HCT116 (cell line): Measurements from ENCODE around the gene G6PC3. TPM values are rescaled to one million over a fixed set of nuclear protein-coding genes. Genes with fewer than 3 reads are reported as not detected.
A peak's percentile ranks its signal among the peaks of the same experiment; 100 is the strongest.

ENCODE experiments used
- ATAC-seq: fragments of 200-7000 bp; cut with Tn5 transposase; 2 replicates; pipeline ENCODE4 v1.9.1; 2020; ENCODE audit warnings: mild to moderate bottlenecking, moderate library complexity
- BruUV-seq: library from RNA; stranded (reverse); fragments of 400-500 nt; replicated peaks from 2 replicates; lab custom pipeline; 2021; lab: Mats Ljungman, UMichigan
- CTCF ChIA-PET: fragments of 300-600 bp; sonication (Branson Sonifier 250); formaldehyde crosslinking; loops from one replicate; lab custom pipeline; 2021; ENCODE audit warnings: antibody characterized with exemption; lab: Charles Lee
- POLR2A ChIA-PET: fragments of 300-600, 350-600 bp; sonication (Branson Sonifier 250); formaldehyde crosslinking; loops from one replicate; lab custom pipeline; 2021; ENCODE audit warnings: antibody characterized with exemption; lab: Charles Lee
- RAD21 ChIA-PET, 2 experiments: fragments of 300-600 bp; sonication (Branson Sonifier 250); formaldehyde crosslinking; loops; one replicate each; lab custom pipeline; 2023; ENCODE audit warnings: low total read pairs in 2 of 2; ENCODE audit not compliant: uncharacterized antibody in 2 of 2, unreplicated experiment in 2 of 2, low non-redundant PET in 1 of 2; lab: Charles Lee
- DNase-seq: peaks from one replicate; pipeline ENCODE4 v3.0.0-alpha.2; 2010; ENCODE audit warnings: low read depth, low spot score
- H2AFZ ChIP-seq: fragments of 200-600 bp; shearing (Covaris generic), sonication (generic); 2 replicates; pipeline ENCODE4 v1.6.1; 2017; ENCODE audit warnings: low read depth, mixed run types, mixed read lengths, antibody characterized with exemption, low read length; ENCODE audit not compliant: poor library complexity, severe bottlenecking
- H3K27ac ChIP-seq: 2 replicates; pipeline ENCODE4 v1.5.1; 2012; ENCODE audit warnings: low read depth, low read length
- H3K27me3 ChIP-seq: fragments of 200-600 bp; sonication (generic); 2 replicates; pipeline ENCODE4 v1.6.1; 2016; ENCODE audit warnings: mixed run types, low read length, mixed read lengths; ENCODE audit not compliant: insufficient read depth
- H3K36me3 ChIP-seq, 2 experiments: fragments of 200-500 bp in 1 of 2; fragments of 200-600 bp in 1 of 2; sonication (Bioruptor generic) in 1 of 2; sonication (generic) in 1 of 2; 2 replicates each; pipeline versions ENCODE4 v1.5.1 to v1.6.1; 2014 to 2016; ENCODE audit warnings: low read length in 2 of 2, inconsistent platforms in 1 of 2, mixed read lengths in 1 of 2, mixed run types in 1 of 2; ENCODE audit not compliant: insufficient read depth in 2 of 2, control insufficient read depth in 1 of 2
- H3K4me1 ChIP-seq, 2 experiments: fragments of 200-600 bp in 1 of 2; sonication (generic) in 1 of 2; 2 replicates each; pipeline versions ENCODE4 v1.5.1 to v1.6.1; 2012 to 2017; ENCODE audit warnings: low read length in 2 of 2, inconsistent platforms in 1 of 2, mild to moderate bottlenecking in 1 of 2, mixed read lengths in 1 of 2, mixed run types in 1 of 2, moderate library complexity in 1 of 2; ENCODE audit not compliant: insufficient read depth in 2 of 2, control insufficient read depth in 1 of 2
- H3K4me2 ChIP-seq: fragments of 200-600 bp; sonication (generic); 2 replicates; pipeline ENCODE4 v1.6.1; 2017; ENCODE audit warnings: mixed run types, low read length, mixed read lengths
- H3K4me3 ChIP-seq, 2 experiments: fragments of 200-600 bp in 1 of 2; sonication (generic) in 1 of 2; replicated peaks in 1 of 2; 2 replicates each; pipeline ENCODE4 v1.5.1; 2011 to 2016; ENCODE audit warnings: low read length in 2 of 2, control low read depth in 1 of 2, low read depth in 1 of 2, mild to moderate bottlenecking in 1 of 2, mixed read lengths in 1 of 2, mixed run types in 1 of 2
- H3K79me2 ChIP-seq: fragments of 200-600 bp; sonication (generic); 2 replicates; pipeline ENCODE4 v1.6.1; 2017; ENCODE audit warnings: mild to moderate bottlenecking, mixed run types, low read length, moderate library complexity, mixed read lengths; ENCODE audit not compliant: insufficient read depth
- H3K9ac ChIP-seq: fragments of 200-600 bp; sonication (generic); 2 replicates; pipeline ENCODE4 v1.6.1; 2016; ENCODE audit warnings: low read length, mixed read lengths
- H3K9me2 ChIP-seq: fragments of 200-600 bp; sonication (generic), shearing (Covaris generic); 2 replicates; pipeline ENCODE4 v1.6.1; 2017; ENCODE audit warnings: mixed run types, mild to moderate bottlenecking, moderate library complexity; ENCODE audit not compliant: insufficient read depth
- H3K9me3 ChIP-seq, 2 experiments: fragments of 200-500 bp in 1 of 2; fragments of 200-600 bp in 1 of 2; sonication (Bioruptor generic) in 1 of 2; sonication (generic) in 1 of 2; 2 replicates each; pipeline ENCODE4 v1.6.1; 2014 to 2017; ENCODE audit warnings: low read length in 2 of 2, mixed read lengths in 2 of 2, inconsistent platforms in 1 of 2, low read depth in 1 of 2, mild to moderate bottlenecking in 1 of 2, mixed run types in 1 of 2, moderate library complexity in 1 of 2; ENCODE audit not compliant: control insufficient read depth in 1 of 2, insufficient read depth in 1 of 2
- H4K20me1 ChIP-seq: fragments of 200-600 bp; sonication (generic), shearing (Covaris generic); 2 replicates; pipeline ENCODE4 v1.6.1; 2017; ENCODE audit warnings: mixed run types, mild to moderate bottlenecking, moderate library complexity; ENCODE audit not compliant: insufficient read depth
- EZH2 ChIP-seq: fragments of 200-600 bp; sonication (generic); IDR thresholded peaks from 2 replicates; pipeline ENCODE4 v1.6.1; 2017; ENCODE audit warnings: antibody characterized with exemption, mixed run types
- POLR2A ChIP-seq: IDR thresholded peaks from 2 replicates; pipeline ENCODE4 v1.7.0; 2011; ENCODE audit warnings: borderline replicate concordance; ENCODE audit not compliant: insufficient read depth, insufficient read length; ENCODE audit errors: extremely low read depth
- POLR2AphosphoS5 ChIP-seq: IDR thresholded peaks from 2 replicates; pipeline ENCODE4 v1.6.1; 2011; ENCODE audit warnings: mild to moderate bottlenecking, low read depth, low read length, moderate library complexity
- RAD21 ChIP-seq: IDR thresholded peaks from 2 replicates; pipeline ENCODE4 v1.6.1; 2012; ENCODE audit warnings: low read depth, mild to moderate bottlenecking
- SIN3A ChIP-seq: IDR thresholded peaks from 2 replicates; pipeline ENCODE4 v1.6.1; 2012; ENCODE audit warnings: low read depth
- SP1 ChIP-seq: IDR thresholded peaks from 2 replicates; pipeline ENCODE4 v1.6.1; 2012; ENCODE audit warnings: low read depth
- SRF ChIP-seq: IDR thresholded peaks from 2 replicates; pipeline ENCODE4 v1.6.1; 2012; ENCODE audit warnings: low read depth
- TCF7L2 ChIP-seq: IDR thresholded peaks from 2 replicates; pipeline ENCODE4 v1.7.0; 2011; ENCODE audit warnings: borderline replicate concordance, inconsistent platforms; ENCODE audit not compliant: insufficient read depth, insufficient read length; ENCODE audit errors: extremely low read depth
- intact Hi-C: fragments of 100-400 bp; cut with micrococcal nuclease; formaldehyde crosslinking; loops from 2 replicates; pipeline ENCODE4 v1.10.0; 2022
- total RNA-seq: library from RNA; stranded (reverse); gene quantifications from one replicate; pipeline ENCODE4 v1.2.1, GENCODE V29; 2021; ENCODE audit not compliant: unreplicated experiment

Gene G6PC3
- total RNA-seq, 1 experiment from 2014 or later = 50.6 TPM

DNA sequence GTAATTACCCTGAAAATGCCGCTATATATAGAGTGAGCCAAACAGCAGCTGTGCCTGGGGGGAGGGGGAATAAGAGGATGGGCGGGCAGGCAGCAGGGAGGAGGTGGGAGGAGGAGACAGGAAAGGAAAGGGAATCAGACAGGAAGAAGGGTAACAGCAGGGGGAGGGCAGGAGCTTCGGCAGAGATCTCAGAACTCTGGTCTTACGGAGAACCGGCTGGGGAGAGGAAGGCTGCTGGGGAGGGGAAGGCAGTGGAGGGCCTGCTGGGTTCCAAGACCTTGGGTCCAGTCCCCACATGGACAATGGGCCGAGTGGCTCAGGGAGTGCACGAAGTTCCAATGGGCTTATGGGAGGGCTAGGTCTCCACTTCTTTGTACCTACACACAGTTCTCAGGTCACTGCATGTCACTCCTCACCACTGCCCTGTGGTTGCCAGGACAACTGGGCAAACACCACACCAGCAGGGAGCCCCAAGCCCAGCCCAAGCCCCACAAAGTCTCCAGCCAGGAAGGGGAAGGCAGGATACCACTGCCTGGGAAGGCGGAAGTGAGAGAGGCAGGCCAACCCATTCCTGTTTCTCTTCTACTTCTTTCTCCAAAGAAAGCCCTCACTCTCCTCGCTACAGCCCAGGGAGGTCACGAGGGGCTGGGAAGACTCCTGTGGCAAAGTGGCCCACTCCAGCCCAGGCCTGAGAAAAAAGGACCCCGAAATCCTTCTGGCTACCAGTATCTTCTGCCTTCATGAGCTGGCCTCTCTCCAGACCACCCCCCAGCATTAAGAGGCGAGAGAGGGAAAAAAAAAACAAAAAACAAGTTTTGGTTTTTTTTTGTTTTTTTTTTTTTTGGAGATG, 25.3 kb downstream of the G6PC3 start:
- peak; percentile 8 for TF ChIP-seq TCF7L2
- TF ChIP-seq SRF = no peak
- peak; percentile 70 for TF ChIP-seq POLR2AphosphoS5
- peak; percentile 36; the same call in 1 of the 2 replicates for TF ChIP-seq SP1
- TF ChIP-seq POLR2A = no peak
- no peak for TF ChIP-seq SIN3A
- no peak for TF ChIP-seq EZH2
- no peak; the same call in 1 of the 2 replicates for TF ChIP-seq RAD21
- no peaks in the 10 kb centered on the region for H4K20me1 ChIP-seq
- H3K9ac ChIP-seq = peak overlapping the region; percentile 57
- ChIA-PET RAD21 (interaction anchor here in 1 of 2 experiments (1.0 kb wide), 1 partner anchor 16 kb away, joined by 4 read pairs; no protein-coding TSS in a partner anchor), POLR2A (interaction anchor here (0.7 to 1.3 kb wide), 3 partner anchors 8 to 427 kb away, joined by 3 read pairs; no protein-coding TSS in a partner anchor), CTCF (interaction anchor here (0.6 to 2.0 kb wide), 6 partner anchors 12 to 73 kb away, joined by 3 to 5 read pairs (median 4); partner anchors contain the start of gene HDAC5)
- no peak overlapping the region for H2AFZ ChIP-seq
- peak; percentile 82 for ATAC-seq
- no peaks in the 10 kb centered on the region; a peak in 1 of 4 replicates for H3K36me3 ChIP-seq
- peak overlapping the region; percentile 39 to 50 for H3K4me3 ChIP-seq
- peak overlapping the region; percentile 93 for H3K27ac ChIP-seq
- H3K9me2 ChIP-seq = no peaks in the 10 kb centered on the region
- H3K4me1 ChIP-seq = peaks cover 26 to 38% of the 10 kb centered on the region in 2 experiments
- H3K4me2 ChIP-seq = peak overlapping the region; percentile 79
- H3K79me2 ChIP-seq = peaks cover 4% of the 10 kb centered on the region; the same call in 1 of the 2 replicates
- H3K27me3 ChIP-seq = no peaks in the 10 kb centered on the region
- BruUV-seq = TSS peak; percentile 52
- no peaks in the 10 kb centered on the region for H3K9me3 ChIP-seq
- no peak for DNase-seq
- intact Hi-C loops = no loop called here
